Gastroesophageal sphincter (tissue), 3 donors: ENCODE results near the gene USP46.

ENCODE experiments used
- CTCF ChIP-seq, 4 experiments: fragments of 200-600 bp in 2 of 4; fragments of 450-650 bp in 2 of 4; sonication (generic) in 1 of 4; IDR thresholded peaks; one replicate each; pipeline ENCODE4 v1.5.1; 2017 to 2019; ENCODE audit warnings: antibody characterized with exemption in 4 of 4, mild to moderate bottlenecking in 2 of 4, moderate library complexity in 2 of 4
- EP300 ChIP-seq: sonication (generic); formaldehyde crosslinking; IDR thresholded peaks from one replicate; pipeline ENCODE4 v1.6.1; 2017; ENCODE audit warnings: antibody characterized with exemption, mild to moderate bottlenecking
- POLR2AphosphoS5 ChIP-seq: sonication (generic); formaldehyde crosslinking; IDR thresholded peaks from one replicate; pipeline ENCODE4 v1.6.1; 2017; ENCODE audit warnings: antibody characterized with exemption

- TF ChIP-seq CTCF (IDR thresholded peaks at IDR 0.05), result no peak
- no peak for TF ChIP-seq EP300
- TF ChIP-seq POLR2AphosphoS5, result no peak
These were observed 92.7 kb downstream of the USP46 start for GRCh38 chr4:52566136-52567031.
